HFF-Myc (cell line): ENCODE data around the gene HSPA14.

Experiments used
- DNase-seq: peaks from one replicate; pipeline ENCODE4 v3.0.0-alpha.2; 2011; ENCODE audit warnings: low read depth; ENCODE audit errors: extremely low read depth
- H3K4me3 ChIP-seq: replicated peaks from 2 replicates; pipeline ENCODE4 v1.5.1; 2011; ENCODE audit warnings: low read depth, mild to moderate bottlenecking, control low read depth, low read length
- TF ChIP-seq, protein P1 (sequence below): IDR thresholded peaks from 2 replicates; pipeline ENCODE4 v1.5.1; 2012; ENCODE audit warnings: mild to moderate bottlenecking, low read depth, low read length, control low read depth; ENCODE audit errors: missing control alignments

Gene HSPA14

DNA sequence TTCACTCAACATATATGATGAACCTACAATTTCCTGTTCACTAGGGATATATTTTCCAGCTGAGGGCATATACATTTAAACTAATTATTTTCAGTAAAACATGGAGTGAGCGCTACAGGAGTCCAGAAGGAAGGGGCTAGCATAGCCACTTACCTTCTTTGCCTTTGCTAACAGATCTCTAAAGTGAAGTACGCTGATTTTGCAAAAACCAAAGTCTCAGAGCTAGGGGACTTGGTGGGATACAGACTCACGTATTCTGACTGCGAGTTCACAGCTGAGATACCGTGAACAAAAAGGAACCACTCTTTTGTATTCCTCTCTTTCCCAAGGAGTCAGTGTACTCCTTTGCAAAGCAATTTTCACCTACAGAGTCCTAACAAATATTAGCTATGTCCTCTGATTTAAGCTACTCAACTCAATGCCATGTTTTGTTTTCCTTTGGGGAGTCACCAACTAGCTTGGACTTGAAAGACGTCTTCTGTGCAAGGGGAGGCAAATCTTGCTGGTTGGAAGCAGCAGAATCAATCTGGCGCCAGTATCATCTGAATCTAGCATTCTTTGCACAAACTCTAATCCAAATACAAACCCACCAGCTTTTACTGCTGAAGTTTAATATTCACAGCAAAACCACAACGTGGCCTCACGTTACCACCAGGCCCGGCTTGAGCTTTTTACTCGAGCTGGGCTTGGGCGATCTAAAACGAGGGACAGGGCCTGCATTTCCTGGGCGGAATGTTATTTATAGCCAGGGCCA lies 926 bp upstream of the HSPA14 start:
- DNase-seq = no peak
- TF ChIP-seq, protein P1, sequence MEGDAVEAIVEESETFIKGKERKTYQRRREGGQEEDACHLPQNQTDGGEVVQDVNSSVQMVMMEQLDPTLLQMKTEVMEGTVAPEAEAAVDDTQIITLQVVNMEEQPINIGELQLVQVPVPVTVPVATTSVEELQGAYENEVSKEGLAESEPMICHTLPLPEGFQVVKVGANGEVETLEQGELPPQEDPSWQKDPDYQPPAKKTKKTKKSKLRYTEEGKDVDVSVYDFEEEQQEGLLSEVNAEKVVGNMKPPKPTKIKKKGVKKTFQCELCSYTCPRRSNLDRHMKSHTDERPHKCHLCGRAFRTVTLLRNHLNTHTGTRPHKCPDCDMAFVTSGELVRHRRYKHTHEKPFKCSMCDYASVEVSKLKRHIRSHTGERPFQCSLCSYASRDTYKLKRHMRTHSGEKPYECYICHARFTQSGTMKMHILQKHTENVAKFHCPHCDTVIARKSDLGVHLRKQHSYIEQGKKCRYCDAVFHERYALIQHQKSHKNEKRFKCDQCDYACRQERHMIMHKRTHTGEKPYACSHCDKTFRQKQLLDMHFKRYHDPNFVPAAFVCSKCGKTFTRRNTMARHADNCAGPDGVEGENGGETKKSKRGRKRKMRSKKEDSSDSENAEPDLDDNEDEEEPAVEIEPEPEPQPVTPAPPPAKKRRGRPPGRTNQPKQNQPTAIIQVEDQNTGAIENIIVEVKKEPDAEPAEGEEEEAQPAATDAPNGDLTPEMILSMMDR = no peak

DNA sequence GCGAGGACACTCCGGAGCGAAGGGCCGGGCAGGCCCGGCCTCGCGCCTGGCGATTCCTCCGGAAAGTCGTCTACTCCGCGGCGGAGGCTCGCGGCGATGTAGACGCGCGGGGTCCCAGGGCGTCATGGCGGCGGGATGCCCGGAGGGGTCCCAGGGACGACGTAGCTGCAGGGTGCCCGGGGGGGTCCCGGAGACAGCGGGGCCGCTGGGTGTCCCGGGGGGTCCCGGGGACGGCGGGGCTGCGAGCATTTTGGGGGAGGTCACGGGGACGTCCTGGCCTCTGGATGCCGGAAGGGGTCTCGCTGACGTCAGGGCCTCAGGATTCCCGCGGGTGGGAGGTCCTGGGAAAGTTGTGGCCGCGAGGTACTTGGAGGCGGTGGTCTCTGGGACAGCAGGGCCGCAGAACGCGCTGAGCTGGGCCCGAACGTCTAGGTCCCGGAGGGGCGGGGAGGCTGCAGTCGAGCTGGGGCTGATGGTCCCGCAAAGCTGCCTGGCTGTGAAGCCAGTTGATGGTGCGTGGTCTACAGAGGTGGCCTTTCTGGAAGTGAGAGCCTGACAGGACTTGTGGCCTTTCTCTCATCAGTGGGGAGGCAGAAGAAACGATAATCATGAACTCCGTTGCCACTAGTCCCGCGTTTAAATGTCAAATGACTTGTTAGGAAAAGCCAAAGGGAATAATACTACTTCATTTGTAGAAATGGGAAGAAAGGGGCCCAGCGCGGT lies 637 bp downstream of the HSPA14 start:
- H3K4me3 ChIP-seq = peak overlapping the region; percentile 94
- TF ChIP-seq, protein P1 = no peak
- DNase-seq = no peak

More for the DNA sequence above, 926 bp upstream of the HSPA14 start:
- peak overlapping the region; percentile 94 for H3K4me3 ChIP-seq

DNA sequence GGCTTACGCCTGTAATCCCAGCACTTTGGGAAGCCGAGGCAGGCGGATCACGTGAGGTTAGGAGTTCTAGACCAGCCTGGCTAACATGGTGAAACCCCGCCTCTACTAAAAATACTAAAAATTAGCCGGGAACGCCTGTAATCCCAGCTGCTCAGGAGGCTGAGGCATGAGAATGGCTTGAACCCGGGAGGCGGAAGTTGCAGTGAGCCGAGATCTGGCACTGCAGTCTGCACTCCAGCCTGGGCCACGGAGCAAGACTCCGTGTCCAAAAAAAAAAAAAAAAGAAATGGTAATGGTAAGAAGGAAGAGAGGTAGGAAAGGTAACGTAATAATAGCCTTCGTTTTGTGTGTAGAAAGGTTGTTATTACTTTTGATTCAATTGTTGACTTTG lies 1.2 kb downstream of the HSPA14 start:
- no peak for DNase-seq
- TF ChIP-seq, protein P1 = no peak
- peak overlapping the region; percentile 94 for H3K4me3 ChIP-seq

DNA sequence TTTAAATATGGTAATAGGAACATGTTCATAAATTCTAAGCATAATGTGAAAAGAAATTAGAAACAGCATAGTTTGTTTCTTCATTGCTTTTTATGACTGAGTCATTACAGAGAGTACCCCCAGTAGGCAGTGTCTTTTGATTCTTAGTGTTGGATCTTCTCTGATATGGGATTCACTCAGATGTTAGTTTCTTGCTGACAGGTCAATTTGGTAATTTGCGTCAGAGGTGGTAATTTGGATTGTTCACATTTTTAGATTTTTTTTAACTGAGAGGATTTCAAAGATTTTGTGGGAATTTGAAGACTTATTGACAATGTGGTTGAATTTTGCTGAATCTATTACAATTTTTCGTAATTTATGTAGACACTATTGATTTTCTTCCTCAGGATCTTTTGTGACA lies 2.1 kb downstream of the HSPA14 start:
- TF ChIP-seq, protein P1 = no peak
- no peak overlapping the region for H3K4me3 ChIP-seq
- DNase-seq = no peak

DNA sequence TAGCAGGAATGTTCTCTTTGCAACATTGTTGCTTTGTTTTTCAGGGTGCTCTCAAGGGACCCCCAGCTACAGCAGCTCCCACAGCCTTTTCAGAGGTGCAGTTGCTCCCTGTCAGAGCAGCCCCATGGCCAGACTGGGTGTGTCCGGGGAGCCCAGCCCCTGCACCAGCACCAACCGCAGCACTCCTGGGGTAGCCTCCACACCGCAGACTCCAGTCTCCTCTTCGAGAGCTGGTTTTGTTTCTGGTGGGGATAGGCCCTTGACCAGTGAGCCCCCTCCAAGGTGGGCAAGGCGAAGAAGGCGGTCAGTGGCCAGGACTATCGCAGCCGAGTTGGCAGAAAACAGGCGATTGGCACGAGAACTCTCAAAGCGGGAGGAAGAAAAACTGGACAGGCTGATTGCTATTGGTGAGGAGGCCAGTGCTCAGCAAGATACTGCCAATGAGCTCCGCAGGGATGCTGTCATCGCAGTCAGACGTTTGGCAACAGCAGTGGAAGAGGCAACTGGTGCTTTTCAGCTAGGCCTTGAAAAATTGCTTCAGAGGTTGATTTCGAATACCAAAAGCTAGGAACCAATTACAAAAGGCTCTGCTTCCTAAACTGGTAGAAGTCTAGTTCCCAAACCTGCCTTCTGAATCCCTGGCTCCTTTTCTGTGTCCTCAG lies 5.4 kb downstream of the HSPA14 start:
- DNase-seq = no peak
- no peak overlapping the region for H3K4me3 ChIP-seq
- TF ChIP-seq, protein P1 = no peak

DNA sequence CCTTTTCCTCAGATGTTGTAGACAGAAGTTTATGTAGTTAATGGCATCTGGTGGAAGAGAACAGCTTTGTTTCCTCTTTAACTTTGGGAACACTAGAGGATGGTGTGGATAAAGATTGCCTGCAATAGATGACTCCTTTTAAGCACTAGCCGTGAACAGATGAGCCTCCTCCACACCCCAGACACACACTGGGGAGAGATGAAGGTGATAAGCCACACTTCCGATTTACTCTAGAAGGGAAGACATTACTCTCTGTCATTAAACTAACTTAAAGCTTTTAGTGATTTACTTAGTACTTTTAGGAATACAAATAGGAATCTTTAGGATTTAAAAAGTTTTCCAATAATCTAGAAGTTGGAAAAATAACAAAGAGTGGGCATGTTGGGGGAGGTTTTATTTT lies 6.8 kb downstream of the HSPA14 start:
- no peak overlapping the region for H3K4me3 ChIP-seq
- TF ChIP-seq, protein P1 = no peak
- no peak for DNase-seq
